Heart left ventricle (tissue), 16 donors: Measurements from ENCODE around the gene KCNJ4. TPM values are rescaled to one million over a fixed set of nuclear protein-coding genes. Genes with fewer than 3 reads are reported as not detected.
A peak's percentile ranks its signal among the peaks of the same experiment; 100 is the strongest.

Source experiments
- ATAC-seq, 4 donors: fragments of 200-7000 bp; cut with Tn5 transposase; one replicate each; pipeline ENCODE4 v1.9.1; 2020 to 2022; ENCODE audit warnings: moderate library complexity in 4 of 4, mild to moderate bottlenecking in 3 of 4, moderate number of reproducible peaks in 1 of 4
- DNase-seq, 5 donors: peaks; one replicate each; pipeline ENCODE4 v3.0.0-alpha.2; 2020
- H3K27ac ChIP-seq, 12 donors: fragments of 200-600 bp; sonication (generic) in 4 of 12; one replicate each; pipeline versions ENCODE4 v1.5.0 to v1.8.0; 2016 to 2022; ENCODE audit warnings: mild to moderate bottlenecking in 2 of 12
- H3K27me3 ChIP-seq, 9 donors: fragments of 200-600 bp; sonication (generic) in 2 of 9; one replicate each; pipeline versions ENCODE4 v1.5.1 to v1.8.0; 2016 to 2022; ENCODE audit warnings: mild to moderate bottlenecking in 3 of 9
- H3K36me3 ChIP-seq, 9 donors: fragments of 200-600 bp; sonication (generic) in 2 of 9; one replicate each; pipeline versions ENCODE4 v1.5.0 to v1.8.0; 2018 to 2022; ENCODE audit warnings: mild to moderate bottlenecking in 2 of 9
- H3K4me1 ChIP-seq, 12 donors: fragments of 200-600 bp; sonication (generic) in 4 of 12; one replicate each; pipeline versions ENCODE4 v1.5.0 to v1.8.0; 2016 to 2022; ENCODE audit warnings: mild to moderate bottlenecking in 3 of 12
- H3K4me3 ChIP-seq, 12 donors: fragments of 200-600 bp; sonication (generic) in 4 of 12; one replicate each; pipeline versions ENCODE4 v1.5.0 to v1.8.0; 2017 to 2022; ENCODE audit warnings: mild to moderate bottlenecking in 9 of 12, moderate library complexity in 4 of 12
- H3K9me3 ChIP-seq, 12 donors: fragments of 200-600 bp; sonication (generic) in 4 of 12; one replicate each; pipeline versions ENCODE4 v1.5.0 to v1.8.0; 2016 to 2022; ENCODE audit warnings: mild to moderate bottlenecking in 1 of 12
- POLR2A ChIP-seq, 2 donors: fragments of 450-650 bp; IDR thresholded peaks; one replicate each; pipeline ENCODE4 v1.6.1; 2017; ENCODE audit warnings: antibody characterized with exemption in 2 of 2, mild to moderate bottlenecking in 2 of 2, moderate library complexity in 2 of 2
- WGBS, 4 donors: extraction: QIAGEN DNeasy Blood & Tissue Kit in 2 of 4; methylation state at CpG; one replicate each; pipeline versions ENCODE4 v1.1.5 to v1.1.7; 2013 to 2018; 5-methylcytosine and 5-hydroxymethylcytosine counted together
- intact Hi-C, 10 donors: fragments of 100-400 bp; cut with DNase I; formaldehyde crosslinking; loops; one replicate each; pipeline versions ENCODE4 v1.11.1 to v1.14.2; 2022
- polyA plus RNA-seq, 2 donors: library from polyadenylated mRNA; stranded (reverse); fragments of 200-250 nt; gene quantifications; one replicate each; pipeline ENCODE4 v1.2.3, GENCODE V29; 2013
- total RNA-seq, 9 donors: library from RNA; depleted of rRNA in 2 of 9; stranded (reverse); fragments of >200 nt in 2 of 9; fragmentation: NEBNext Ultra II Directional in 3 of 9; extraction: Animal tissue kit (Norgen Biotek cat#: 25700) in 3 of 9; gene quantifications; one replicate each; pipeline versions ENCODE4 v1.1.0 to v1.2.4, GENCODE V29; 2016 to 2023
- TF ChIP-seq, protein P1 (sequence below), 12 donors: fragments of 200-600 bp; sonication (generic) in 4 of 12; IDR thresholded peaks; one replicate each; pipeline versions ENCODE4 v1.5.0 to v1.8.0; 2018 to 2022; ENCODE audit warnings: antibody characterized with exemption in 12 of 12, mild to moderate bottlenecking in 5 of 12
- donor health status: ischemic (EF 13 %, LVEDD 7.1; RV severe dilation, severe dysfunction).
- donor health status: healthy with polysubstance abuse.
- donor health status: DM: no; HTN: yes; CAD: no.
- donor health status: DM: no; HTN: no; CAD: no.
- donor health status: ischemic (EF 25% LVEDD 6.9; RV normal size, moderate dysfunction).
- donor health status: ischemic (EF 25% LVEDD 5.7; RV mildly dilated, moderate dysfunction).
- donor health status: healthy.
- donor health status: DM: yes; HTN: yes; CAD: no.
- donor health status: ischemic (EF 35%, LVEDD 5.7; RV mildly dilated, moderate dysfunction).
- donor health status: nonischemic (EF 11% LVEDD 7.7; RV severe dilation, severe dysfunction).
- donor health status: DM: yes; HTN: yes; CAD: no.
- donor health status: PGD.
- donor health status: ischemic (EF 29% LVEDD 5.4; RV normal size, mild dysfunction).
- donor health status: nonischemic (EF 23%, LVEDD 6.1; RV moderate dilation, normal function).

The KCNJ4 gene
- total and polyA plus RNA-seq, 11 donors = 14.5 to 85.5 (median 39.7) TPM

DNA sequence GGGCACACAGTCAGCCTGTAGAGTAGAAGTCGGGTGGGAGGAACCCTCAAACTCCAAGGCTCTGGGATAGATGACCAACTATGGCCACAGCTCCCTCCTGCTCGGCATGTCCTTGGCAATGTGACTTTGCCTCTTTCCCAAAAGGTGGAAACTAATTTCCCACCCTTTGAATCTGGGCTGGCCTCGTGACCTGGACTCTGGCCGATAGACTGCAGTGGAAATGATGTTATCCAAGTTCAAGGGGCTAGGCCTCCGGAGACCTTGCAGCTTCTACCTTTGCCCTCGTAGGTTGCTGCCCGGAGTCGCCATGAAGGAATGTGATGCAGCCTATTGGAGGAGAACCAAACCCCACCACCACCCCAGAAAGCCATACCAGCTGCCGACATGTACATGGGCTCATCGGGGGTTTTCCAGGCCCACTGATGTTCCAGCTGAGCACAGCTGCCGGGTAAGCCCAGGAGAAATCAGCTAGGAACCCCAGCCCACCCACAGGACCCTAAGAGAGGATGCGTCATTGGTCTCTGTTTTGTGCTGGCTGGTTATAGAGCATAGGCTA is 30.4 kb downstream of the KCNJ4 start:
- no peak overlapping the region for H3K4me3 ChIP-seq
- intact Hi-C loops = no loop called here
- DNase-seq (peak in 1 of 5 donors; percentile 14), ATAC-seq (no peak)
- WGBS, 4 donors = 80 to 84% (median 82%) methylated on average over 3 to 12 of the region's 12 CpGs
- TF ChIP-seq POLR2A (IDR thresholded peaks at IDR 0.05) = no peak
- TF ChIP-seq, protein P1, sequence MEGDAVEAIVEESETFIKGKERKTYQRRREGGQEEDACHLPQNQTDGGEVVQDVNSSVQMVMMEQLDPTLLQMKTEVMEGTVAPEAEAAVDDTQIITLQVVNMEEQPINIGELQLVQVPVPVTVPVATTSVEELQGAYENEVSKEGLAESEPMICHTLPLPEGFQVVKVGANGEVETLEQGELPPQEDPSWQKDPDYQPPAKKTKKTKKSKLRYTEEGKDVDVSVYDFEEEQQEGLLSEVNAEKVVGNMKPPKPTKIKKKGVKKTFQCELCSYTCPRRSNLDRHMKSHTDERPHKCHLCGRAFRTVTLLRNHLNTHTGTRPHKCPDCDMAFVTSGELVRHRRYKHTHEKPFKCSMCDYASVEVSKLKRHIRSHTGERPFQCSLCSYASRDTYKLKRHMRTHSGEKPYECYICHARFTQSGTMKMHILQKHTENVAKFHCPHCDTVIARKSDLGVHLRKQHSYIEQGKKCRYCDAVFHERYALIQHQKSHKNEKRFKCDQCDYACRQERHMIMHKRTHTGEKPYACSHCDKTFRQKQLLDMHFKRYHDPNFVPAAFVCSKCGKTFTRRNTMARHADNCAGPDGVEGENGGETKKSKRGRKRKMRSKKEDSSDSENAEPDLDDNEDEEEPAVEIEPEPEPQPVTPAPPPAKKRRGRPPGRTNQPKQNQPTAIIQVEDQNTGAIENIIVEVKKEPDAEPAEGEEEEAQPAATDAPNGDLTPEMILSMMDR (IDR thresholded peaks at IDR 0.05) = no peak
- no peak overlapping the region for H3K27ac ChIP-seq
- H3K36me3 ChIP-seq = peaks cover 0 to 7% (median 0%) of the 10 kb centered on the region in 9 donors
- no peaks in the 10 kb centered on the region for H3K27me3 ChIP-seq
- H3K9me3 ChIP-seq = no peaks in the 10 kb centered on the region
- peaks cover 0 to 21% (median 1%) of the 10 kb centered on the region in 12 donors for H3K4me1 ChIP-seq

DNA sequence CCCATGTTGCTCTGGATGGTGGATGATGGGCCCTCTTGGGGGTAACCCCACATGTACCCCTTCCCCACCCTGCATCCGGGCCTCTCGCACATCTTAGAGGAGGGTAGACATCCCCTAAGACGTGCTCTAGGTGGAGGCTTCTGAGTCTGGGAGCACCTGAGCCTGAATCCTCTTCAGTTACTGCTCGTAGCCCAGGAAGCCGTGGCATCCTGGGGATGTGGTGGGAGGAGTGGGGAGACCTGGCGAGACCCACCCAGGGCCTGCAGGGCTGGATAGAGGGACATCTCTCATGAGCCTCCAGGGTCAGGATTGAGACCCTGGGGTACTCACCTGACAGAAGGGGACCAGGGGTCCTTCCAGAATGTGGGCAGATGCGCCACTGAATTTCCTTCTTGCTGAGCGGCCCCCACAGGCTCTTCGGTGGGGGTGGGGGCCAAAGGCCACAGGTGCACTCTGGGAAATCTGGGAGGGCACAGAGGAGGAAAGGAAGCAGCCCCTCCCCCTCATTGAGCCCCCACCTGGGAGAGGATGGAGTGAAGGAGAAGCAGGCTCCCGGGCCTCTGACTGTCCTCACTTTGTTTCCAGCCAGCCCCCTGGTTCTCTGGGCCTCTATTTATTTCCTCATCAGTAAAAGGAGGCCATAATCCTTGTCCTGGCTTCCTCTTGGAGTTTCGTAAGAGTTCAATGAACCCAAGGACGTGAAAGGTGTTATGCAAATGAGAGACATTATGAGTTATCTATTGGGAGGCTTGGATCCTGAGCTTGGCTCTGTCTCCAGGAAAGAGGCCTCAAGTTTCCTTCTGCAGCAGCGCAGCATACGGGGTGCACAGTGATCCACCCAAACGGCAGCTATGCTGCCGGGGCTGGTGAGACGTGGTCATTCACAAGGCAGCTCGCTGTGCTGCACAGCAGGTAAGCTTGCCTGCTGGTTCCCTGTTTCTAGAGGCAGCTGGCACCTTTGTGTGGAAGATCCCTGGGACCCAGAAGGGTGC is 31.2 kb downstream of the KCNJ4 start:
- TF ChIP-seq, protein P1 (IDR thresholded peaks at IDR 0.05) = no peak
- no peak for TF ChIP-seq POLR2A (IDR thresholded peaks at IDR 0.05)
- peaks cover 0 to 7% (median 0%) of the 10 kb centered on the region in 9 donors for H3K36me3 ChIP-seq
- peaks cover 0 to 18% (median 0%) of the 10 kb centered on the region in 12 donors for H3K4me1 ChIP-seq
- WGBS, 4 donors = 77 to 89% (median 85%) methylated on average over 16 to 18 of the region's 18 CpGs
- H3K9me3 ChIP-seq = no peaks in the 10 kb centered on the region
- intact Hi-C loops = no loop called here
- ATAC-seq (no peak), DNase-seq (peak in 2 of 5 donors; percentile 16 to 34)
- peak overlapping the region in 7 of 12 donors; percentile 3 to 58 (median 28) for H3K27ac ChIP-seq
- no peaks in the 10 kb centered on the region for H3K27me3 ChIP-seq
- no peak overlapping the region for H3K4me3 ChIP-seq

DNA sequence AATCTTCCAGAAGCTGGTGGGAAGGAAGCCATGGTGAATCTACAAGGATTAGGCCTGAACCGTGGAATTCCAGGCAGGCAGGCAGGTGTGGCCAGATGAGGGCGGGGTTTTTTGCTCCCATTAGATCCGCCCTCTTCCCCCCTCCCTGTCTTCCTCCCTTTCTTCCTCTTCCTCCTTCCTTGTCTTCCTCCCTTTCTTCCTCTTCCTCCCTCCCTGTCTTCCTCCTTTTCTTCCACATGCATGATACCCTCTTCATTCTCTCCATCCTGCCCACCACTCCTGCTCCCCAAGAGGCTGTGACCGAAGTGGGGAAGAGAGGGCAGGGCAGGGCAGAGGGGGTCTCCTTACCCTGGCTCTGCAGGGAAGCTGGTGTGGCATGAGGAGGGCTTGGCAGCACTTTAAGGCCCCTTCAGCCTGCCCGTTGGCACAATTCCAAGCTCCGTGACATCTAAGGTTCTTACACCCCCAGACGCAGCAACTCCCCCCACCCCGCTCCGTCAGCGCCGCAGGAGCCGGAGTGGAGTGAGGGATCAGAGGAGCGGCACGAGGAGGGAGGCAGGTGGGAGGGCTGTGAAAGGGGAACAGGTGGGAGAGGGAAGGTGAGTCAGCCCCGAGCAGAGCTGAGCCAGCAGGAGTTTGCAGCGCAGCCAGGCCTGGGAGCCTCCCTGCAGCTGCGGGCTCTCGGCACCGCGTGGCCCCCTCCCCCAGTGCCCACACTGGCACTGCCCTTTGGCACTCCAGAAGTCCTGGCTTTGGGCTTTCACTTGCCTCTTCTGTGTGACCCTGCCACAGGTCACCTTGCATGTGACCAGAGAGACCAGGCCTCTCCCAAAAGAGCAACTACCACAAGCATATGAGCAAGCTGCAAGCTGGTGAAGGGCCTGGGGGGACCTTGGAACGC is 32.1 kb downstream of the KCNJ4 start:
- Histone ChIP-seq H3K27me3 (no peaks in the 10 kb centered on the region), H3K9me3 (no peaks in the 10 kb centered on the region), H3K36me3 (peaks cover 0 to 7% (median 0%) of the 10 kb centered on the region in 9 donors), H3K27ac (peak overlapping the region in 7 of 12 donors; percentile 3 to 58 (median 28)), H3K4me3 (no peak overlapping the region), H3K4me1 (peaks cover 0 to 18% (median 0%) of the 10 kb centered on the region in 12 donors)
- 63 to 76% (median 67%) methylated on average over 21 of the region's 21 CpGs for WGBS, 4 donors
- intact Hi-C loops = no loop called here
- TF ChIP-seq POLR2A (IDR thresholded peaks at IDR 0.05) = no peak
- TF ChIP-seq, protein P1 (IDR thresholded peaks at IDR 0.05) = no peak
- DNase-seq (peak in 2 of 5 donors; percentile 21 to 55), ATAC-seq (peak in 3 of 4 donors; percentile 20 to 36 (median 23))
